ENCODE results near the gene ATP6V0E1.

DNA sequence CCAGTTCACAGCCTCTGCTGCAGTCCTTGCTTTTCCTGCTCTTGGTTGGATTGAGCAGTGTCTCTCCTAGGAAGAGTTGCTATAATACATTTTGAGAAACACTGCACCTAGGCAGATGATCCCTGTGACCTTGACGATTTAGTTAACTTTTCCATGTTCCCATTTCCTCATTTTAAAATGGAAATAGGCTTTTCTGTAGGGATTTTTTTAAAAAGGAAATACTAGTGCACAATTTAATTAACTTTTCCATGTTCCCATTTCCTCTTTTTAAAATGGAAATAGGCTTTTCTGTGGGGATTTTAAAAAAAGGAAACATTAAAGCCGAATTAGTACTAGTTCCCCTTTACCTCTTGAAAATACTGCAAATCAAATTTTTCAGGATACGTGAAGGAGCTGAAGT is 4.7 kb downstream of the ATP6V0E1 start:
- TF ChIP-seq RAD21 (conservative IDR thresholded peaks at IDR 0.05) (no peak), POLR2AphosphoS5 (IDR thresholded peaks at IDR 0.05) (no peak), EZH2 (IDR thresholded peaks at IDR 0.05; ENCODE audit: borderline replicate concordance, insufficient read depth, low read length, poor library complexity, severe bottlenecking) (no peak), EP300 (conservative IDR thresholded peaks at IDR 0.05; ENCODE audit: poor library complexity, severe bottlenecking) (no peak)
- TF ChIP-seq, protein P1, sequence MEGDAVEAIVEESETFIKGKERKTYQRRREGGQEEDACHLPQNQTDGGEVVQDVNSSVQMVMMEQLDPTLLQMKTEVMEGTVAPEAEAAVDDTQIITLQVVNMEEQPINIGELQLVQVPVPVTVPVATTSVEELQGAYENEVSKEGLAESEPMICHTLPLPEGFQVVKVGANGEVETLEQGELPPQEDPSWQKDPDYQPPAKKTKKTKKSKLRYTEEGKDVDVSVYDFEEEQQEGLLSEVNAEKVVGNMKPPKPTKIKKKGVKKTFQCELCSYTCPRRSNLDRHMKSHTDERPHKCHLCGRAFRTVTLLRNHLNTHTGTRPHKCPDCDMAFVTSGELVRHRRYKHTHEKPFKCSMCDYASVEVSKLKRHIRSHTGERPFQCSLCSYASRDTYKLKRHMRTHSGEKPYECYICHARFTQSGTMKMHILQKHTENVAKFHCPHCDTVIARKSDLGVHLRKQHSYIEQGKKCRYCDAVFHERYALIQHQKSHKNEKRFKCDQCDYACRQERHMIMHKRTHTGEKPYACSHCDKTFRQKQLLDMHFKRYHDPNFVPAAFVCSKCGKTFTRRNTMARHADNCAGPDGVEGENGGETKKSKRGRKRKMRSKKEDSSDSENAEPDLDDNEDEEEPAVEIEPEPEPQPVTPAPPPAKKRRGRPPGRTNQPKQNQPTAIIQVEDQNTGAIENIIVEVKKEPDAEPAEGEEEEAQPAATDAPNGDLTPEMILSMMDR (IDR thresholded peaks at IDR 0.05; ENCODE audit: poor library complexity, severe bottlenecking): no peak
- TF ChIP-seq, protein P2, sequence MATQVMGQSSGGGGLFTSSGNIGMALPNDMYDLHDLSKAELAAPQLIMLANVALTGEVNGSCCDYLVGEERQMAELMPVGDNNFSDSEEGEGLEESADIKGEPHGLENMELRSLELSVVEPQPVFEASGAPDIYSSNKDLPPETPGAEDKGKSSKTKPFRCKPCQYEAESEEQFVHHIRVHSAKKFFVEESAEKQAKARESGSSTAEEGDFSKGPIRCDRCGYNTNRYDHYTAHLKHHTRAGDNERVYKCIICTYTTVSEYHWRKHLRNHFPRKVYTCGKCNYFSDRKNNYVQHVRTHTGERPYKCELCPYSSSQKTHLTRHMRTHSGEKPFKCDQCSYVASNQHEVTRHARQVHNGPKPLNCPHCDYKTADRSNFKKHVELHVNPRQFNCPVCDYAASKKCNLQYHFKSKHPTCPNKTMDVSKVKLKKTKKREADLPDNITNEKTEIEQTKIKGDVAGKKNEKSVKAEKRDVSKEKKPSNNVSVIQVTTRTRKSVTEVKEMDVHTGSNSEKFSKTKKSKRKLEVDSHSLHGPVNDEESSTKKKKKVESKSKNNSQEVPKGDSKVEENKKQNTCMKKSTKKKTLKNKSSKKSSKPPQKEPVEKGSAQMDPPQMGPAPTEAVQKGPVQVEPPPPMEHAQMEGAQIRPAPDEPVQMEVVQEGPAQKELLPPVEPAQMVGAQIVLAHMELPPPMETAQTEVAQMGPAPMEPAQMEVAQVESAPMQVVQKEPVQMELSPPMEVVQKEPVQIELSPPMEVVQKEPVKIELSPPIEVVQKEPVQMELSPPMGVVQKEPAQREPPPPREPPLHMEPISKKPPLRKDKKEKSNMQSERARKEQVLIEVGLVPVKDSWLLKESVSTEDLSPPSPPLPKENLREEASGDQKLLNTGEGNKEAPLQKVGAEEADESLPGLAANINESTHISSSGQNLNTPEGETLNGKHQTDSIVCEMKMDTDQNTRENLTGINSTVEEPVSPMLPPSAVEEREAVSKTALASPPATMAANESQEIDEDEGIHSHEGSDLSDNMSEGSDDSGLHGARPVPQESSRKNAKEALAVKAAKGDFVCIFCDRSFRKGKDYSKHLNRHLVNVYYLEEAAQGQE (IDR thresholded peaks at IDR 0.05; ENCODE audit: borderline replicate concordance): no peak
